Upper lobe of left lung (tissue), 6 donors: Measurements from ENCODE around the gene CTU2. TPM values are rescaled to one million over a fixed set of nuclear protein-coding genes. Genes with fewer than 3 reads are reported as not detected.

Experiments
- ATAC-seq, 2 donors: fragments of 200-7000 bp; cut with Tn5 transposase; one replicate each; pipeline ENCODE4 v1.9.1; 2022; ENCODE audit warnings: mild to moderate bottlenecking in 2 of 2, moderate library complexity in 2 of 2; ENCODE audit not compliant: low FRiP score in 2 of 2
- DNase-seq, 2 donors: peaks; one replicate each; pipeline ENCODE4 v3.0.0-alpha.2; 2019 to 2020
- H3K27ac ChIP-seq, 4 donors: fragments of 200-600 bp; sonication (generic); one replicate each; pipeline ENCODE4 v1.5.1; 2016 to 2019
- H3K27me3 ChIP-seq, 4 donors: fragments of 200-600 bp; sonication (generic); one replicate each; pipeline ENCODE4 v1.5.1; 2017 to 2019
- H3K36me3 ChIP-seq, 4 donors: fragments of 200-600 bp; sonication (generic); one replicate each; pipeline ENCODE4 v1.5.1; 2016 to 2019
- H3K4me1 ChIP-seq, 4 donors: fragments of 200-600 bp; sonication (generic); one replicate each; pipeline ENCODE4 v1.5.1; 2018 to 2019
- H3K4me3 ChIP-seq, 4 donors: fragments of 200-600 bp; sonication (generic); one replicate each; pipeline ENCODE4 v1.5.1; 2017 to 2019; ENCODE audit warnings: mild to moderate bottlenecking in 2 of 4, moderate library complexity in 1 of 4
- H3K9me3 ChIP-seq, 4 donors: fragments of 200-600 bp; sonication (generic); one replicate each; pipeline ENCODE4 v1.5.1; 2018 to 2019
- EP300 ChIP-seq, 4 donors: sonication (generic); formaldehyde crosslinking; IDR thresholded peaks; one replicate each; pipeline ENCODE4 v1.5.1; 2017; ENCODE audit warnings: antibody characterized with exemption in 4 of 4, control low read depth in 2 of 4
- POLR2A ChIP-seq, 4 donors: fragments of 450-650 bp; IDR thresholded peaks; one replicate each; pipeline ENCODE4 v1.5.1; 2016 to 2017; ENCODE audit warnings: antibody characterized with exemption in 4 of 4, mild to moderate bottlenecking in 2 of 4
- POLR2AphosphoS5 ChIP-seq, 2 donors: sonication (generic); formaldehyde crosslinking; IDR thresholded peaks; one replicate each; pipeline ENCODE4 v1.5.1; 2017; ENCODE audit warnings: antibody characterized with exemption in 2 of 2
- WGBS, 2 donors: methylation state at CpG; one replicate each; pipeline ENCODE4 v1.1.5; 2017 to 2018; 5-methylcytosine and 5-hydroxymethylcytosine counted together
- total RNA-seq, 6 donors: library from RNA; depleted of rRNA in 4 of 6; stranded (reverse); fragments of >200 nt in 4 of 6; gene quantifications; one replicate each; pipeline versions ENCODE4 v1.1.0 to v1.2.1, GENCODE V29; 2016 to 2021
- TF ChIP-seq, protein P1 (sequence below), 6 experiments: fragments of 450-650 bp in 4 of 6; fragments of 200-600 bp in 2 of 6; sonication (generic) in 2 of 6; IDR thresholded peaks; one replicate each; pipeline ENCODE4 v1.5.1; 2016 to 2019; ENCODE audit warnings: antibody characterized with exemption in 6 of 6
- donor health status: DM: no; HTN: no; CAD: no; lungs with moderate emphysema.
- donor health status: DM: no; HTN: yes; CAD: no; lungs with severe emphysema.

The CTU2 gene
- total RNA-seq, 6 donors from 2014 or later = 9.4 to 31.4 (median 20.6) TPM

DNA sequence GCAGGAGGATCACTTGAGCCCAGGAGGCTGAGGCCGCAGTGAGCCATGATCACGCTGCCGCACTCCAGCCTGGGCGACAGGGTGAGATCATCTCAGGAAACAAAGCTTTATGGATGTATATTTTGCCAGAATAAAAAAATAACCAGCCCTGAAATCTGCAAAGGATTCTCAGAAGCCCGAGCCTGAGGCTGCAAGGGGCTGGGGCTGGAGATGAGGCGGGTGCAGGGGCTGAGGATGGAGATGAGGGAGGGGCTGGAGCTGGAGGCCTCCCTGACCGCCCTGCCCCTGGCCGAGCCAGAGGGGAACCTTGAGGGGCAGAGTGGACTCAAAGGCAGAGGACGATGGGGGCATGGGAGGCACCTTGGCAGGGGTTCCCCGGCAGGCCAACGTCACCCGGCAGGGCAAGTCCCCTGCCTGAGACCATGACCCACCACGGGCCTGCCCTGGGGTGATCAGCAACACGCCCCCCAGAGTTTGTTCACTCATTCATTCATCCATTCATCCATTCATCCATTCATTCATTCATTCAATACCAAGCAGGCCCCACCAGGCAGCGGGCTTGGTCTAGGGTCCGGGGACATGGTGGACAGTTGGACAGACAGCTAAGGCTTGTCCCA lies 46.2 kb downstream of the CTU2 start:
- H3K4me1 ChIP-seq = peaks cover 0 to 25% (median 9%) of the 10 kb centered on the region in 4 donors
- DNase-seq = peak in 1 of 2 donors; percentile 66
- H3K36me3 ChIP-seq = peaks cover 0 to 26% (median 7%) of the 10 kb centered on the region in 4 donors
- H3K27ac ChIP-seq = no peak overlapping the region
- H3K9me3 ChIP-seq = no peaks in the 10 kb centered on the region
- H3K27me3 ChIP-seq = no peaks in the 10 kb centered on the region
- ATAC-seq = no peak
- TF ChIP-seq POLR2AphosphoS5 (IDR thresholded peaks at IDR 0.05) = no peak
- TF ChIP-seq, protein P1, sequence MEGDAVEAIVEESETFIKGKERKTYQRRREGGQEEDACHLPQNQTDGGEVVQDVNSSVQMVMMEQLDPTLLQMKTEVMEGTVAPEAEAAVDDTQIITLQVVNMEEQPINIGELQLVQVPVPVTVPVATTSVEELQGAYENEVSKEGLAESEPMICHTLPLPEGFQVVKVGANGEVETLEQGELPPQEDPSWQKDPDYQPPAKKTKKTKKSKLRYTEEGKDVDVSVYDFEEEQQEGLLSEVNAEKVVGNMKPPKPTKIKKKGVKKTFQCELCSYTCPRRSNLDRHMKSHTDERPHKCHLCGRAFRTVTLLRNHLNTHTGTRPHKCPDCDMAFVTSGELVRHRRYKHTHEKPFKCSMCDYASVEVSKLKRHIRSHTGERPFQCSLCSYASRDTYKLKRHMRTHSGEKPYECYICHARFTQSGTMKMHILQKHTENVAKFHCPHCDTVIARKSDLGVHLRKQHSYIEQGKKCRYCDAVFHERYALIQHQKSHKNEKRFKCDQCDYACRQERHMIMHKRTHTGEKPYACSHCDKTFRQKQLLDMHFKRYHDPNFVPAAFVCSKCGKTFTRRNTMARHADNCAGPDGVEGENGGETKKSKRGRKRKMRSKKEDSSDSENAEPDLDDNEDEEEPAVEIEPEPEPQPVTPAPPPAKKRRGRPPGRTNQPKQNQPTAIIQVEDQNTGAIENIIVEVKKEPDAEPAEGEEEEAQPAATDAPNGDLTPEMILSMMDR (IDR thresholded peaks at IDR 0.05) = no peak
- TF ChIP-seq POLR2A (IDR thresholded peaks at IDR 0.05) = no peak
- no peak for TF ChIP-seq EP300 (IDR thresholded peaks at IDR 0.05)
- H3K4me3 ChIP-seq = no peak overlapping the region
- WGBS, 2 donors = 90 to 93% methylated on average over 16 of the region's 16 CpGs

DNA sequence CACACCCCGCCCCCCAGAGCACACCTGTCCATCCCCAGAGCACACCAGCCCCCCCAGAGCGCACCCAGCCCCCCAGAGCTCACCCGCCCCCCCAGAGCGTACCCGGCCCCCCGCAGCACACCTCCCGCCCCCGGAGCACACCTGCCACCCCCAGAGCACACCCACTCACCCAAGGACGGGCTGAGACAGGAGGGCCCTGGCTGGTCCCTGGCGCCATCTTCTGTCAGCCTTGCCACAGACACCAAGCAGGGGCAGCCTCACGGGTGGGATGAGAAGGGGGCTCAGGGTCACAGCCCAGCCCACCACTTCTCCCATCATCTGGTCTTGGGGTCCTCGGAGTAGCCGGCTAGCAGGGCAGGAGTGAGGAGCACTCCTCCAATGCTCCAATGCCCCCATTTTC lies 46.9 kb downstream of the CTU2 start:
- DNase-seq = peak in 1 of 2 donors; percentile 47
- no peaks in the 10 kb centered on the region for H3K9me3 ChIP-seq
- TF ChIP-seq POLR2AphosphoS5 (IDR thresholded peaks at IDR 0.05) (no peak), POLR2A (IDR thresholded peaks at IDR 0.05) (no peak), EP300 (IDR thresholded peaks at IDR 0.05) (no peak)
- TF ChIP-seq, protein P1 (IDR thresholded peaks at IDR 0.05) = no peak
- H3K4me3 ChIP-seq = no peak overlapping the region
- peaks cover under 1 to 32% (median 11%) of the 10 kb centered on the region in 4 donors for H3K4me1 ChIP-seq
- ATAC-seq = no peak
- H3K27me3 ChIP-seq = no peaks in the 10 kb centered on the region
- peaks cover 0 to 22% (median 5%) of the 10 kb centered on the region in 4 donors for H3K36me3 ChIP-seq
- no peak overlapping the region for H3K27ac ChIP-seq
- 93% methylated on average over 8 of the region's 13 CpGs; no CpG with 5 or more reads in 1 of the 2 donors for WGBS, 2 donors

DNA sequence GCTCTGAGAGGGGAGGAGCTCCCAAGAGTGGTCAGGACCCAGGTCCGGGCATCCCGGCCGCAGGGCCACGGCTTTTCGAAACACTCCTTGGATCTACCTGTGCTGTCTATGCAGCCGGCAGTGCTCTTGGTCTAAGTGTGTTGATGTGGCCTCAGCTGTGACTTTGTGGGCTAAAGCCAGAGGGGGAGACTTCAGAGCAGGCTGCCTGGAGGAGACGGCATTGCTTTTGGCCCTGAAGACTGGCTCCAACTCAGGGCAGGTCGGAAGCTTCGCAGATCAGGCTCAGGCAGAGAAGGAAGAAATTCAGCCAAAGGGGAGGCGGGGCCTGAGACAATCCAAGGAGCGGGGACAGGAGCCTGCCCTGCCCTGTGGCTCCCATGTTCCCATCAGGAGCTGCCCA lies 47.3 kb downstream of the CTU2 start:
- 92% methylated on average over 11 of the region's 11 CpGs for WGBS, 2 donors
- TF ChIP-seq, protein P1 (IDR thresholded peaks at IDR 0.05) = no peak
- no peak for TF ChIP-seq POLR2AphosphoS5 (IDR thresholded peaks at IDR 0.05)
- Histone ChIP-seq H3K4me1 (peaks cover 4 to 36% (median 14%) of the 10 kb centered on the region in 4 donors), H3K4me3 (no peak overlapping the region), H3K27ac (peak overlapping the region in 1 of 4 donors; percentile 10), H3K36me3 (peaks cover 0 to 18% (median 3%) of the 10 kb centered on the region in 4 donors), H3K9me3 (no peaks in the 10 kb centered on the region), H3K27me3 (no peaks in the 10 kb centered on the region)
- DNase-seq (no peak), ATAC-seq (no peak)

DNA sequence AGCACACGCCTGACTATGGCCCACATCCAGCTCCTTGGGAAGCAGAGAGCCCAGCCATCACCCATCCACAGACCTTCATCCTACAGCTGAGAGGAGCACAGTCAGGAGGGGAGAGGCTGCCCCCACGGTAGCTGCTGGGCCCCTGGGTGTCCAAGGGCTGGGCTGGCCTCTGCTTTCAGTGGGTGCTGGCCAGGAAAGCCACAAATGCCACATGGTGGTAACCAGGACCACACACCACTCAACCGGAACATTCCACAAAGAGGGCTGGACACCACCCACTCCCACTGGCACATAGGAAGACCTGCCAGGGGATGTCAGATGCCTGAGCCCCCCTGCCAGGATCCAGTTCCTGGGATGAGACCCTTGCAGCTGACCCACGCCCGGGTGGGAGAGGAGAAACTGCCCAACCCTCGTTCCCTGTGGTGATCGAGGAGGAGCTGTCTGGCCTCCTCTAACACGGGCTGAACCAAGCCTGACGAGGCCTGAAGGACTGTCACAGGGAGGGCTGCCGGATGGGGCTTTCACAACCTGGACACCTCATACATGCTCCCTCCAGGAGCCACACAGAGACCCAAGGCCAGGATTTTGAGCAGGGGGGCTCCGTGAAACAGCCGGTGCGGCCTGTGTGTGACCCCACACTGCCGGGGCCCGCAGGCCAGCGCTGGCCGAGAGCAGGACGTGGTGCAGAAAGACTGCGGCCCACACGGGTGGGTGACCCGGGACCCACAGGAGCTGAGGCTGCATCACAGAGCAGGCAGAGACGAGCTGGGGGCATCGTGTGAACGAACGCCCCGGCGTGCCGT lies 48.0 kb downstream of the CTU2 start:
- Histone ChIP-seq H3K4me1 (peaks cover 11 to 43% (median 21%) of the 10 kb centered on the region in 4 donors), H3K27me3 (no peaks in the 10 kb centered on the region), H3K4me3 (no peak overlapping the region), H3K9me3 (no peaks in the 10 kb centered on the region), H3K36me3 (peaks cover 0 to 18% (median 3%) of the 10 kb centered on the region in 4 donors), H3K27ac (peak overlapping the region in 1 of 4 donors; percentile 10)
- ATAC-seq (no peak), DNase-seq (no peak)
- TF ChIP-seq POLR2AphosphoS5 (IDR thresholded peaks at IDR 0.05) (no peak), EP300 (IDR thresholded peaks at IDR 0.05) (no peak), POLR2A (IDR thresholded peaks at IDR 0.05) (no peak)
- TF ChIP-seq, protein P1 (IDR thresholded peaks at IDR 0.05) = no peak
- WGBS, 2 donors = 89 to 92% methylated on average over 13 to 14 of the region's 28 CpGs
